ENCODE data around the gene INSIG2.
A peak's percentile ranks its signal among the peaks of the same experiment; 100 is the strongest.

Gene INSIG2

DNA sequence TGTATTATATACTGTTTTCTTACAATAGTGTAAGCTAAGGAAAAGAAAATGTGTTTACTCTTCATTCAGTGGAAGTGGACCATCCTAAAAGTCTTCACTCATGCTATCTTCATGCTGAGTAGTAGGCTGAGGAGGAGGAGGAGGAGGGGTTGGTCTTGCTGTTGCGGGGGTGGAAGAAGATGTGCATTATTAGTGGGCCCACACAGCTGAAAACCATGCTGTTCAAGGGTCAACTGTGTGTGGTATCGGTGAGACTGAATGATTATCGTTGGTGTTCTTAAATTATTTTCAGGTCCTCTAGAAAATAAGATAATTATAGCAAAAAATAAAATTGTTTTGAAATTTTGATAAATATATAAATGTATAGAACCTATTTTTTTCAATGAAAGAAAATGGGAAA lies 22.0 kb downstream of the INSIG2 start:
- Histone ChIP-seq H3K23ac (ENCODE audit: low read length) (no peak overlapping the region), H3K9ac (ENCODE audit: low read length) (no peak overlapping the region), H4K91ac (ENCODE audit: low read depth, low read length) (no peak overlapping the region), H3K4ac (ENCODE audit: low read depth, low read length) (no peak overlapping the region), H4K8ac (ENCODE audit: low read depth, low read length) (no peak overlapping the region), H2AK5ac (ENCODE audit: low read length) (no peak overlapping the region), H3K27ac (ENCODE audit: low read depth, low read length) (no peak overlapping the region), H3K4me2 (ENCODE audit: low read length) (no peak overlapping the region), H2BK12ac (ENCODE audit: low read length) (no peak overlapping the region), H3K14ac (ENCODE audit: low read length) (no peak overlapping the region), H2AFZ (ENCODE audit: insufficient read depth, low read length, poor library complexity) (no peak overlapping the region), H3K79me1 (ENCODE audit: low read length) (no peaks in the 10 kb centered on the region), H2BK5ac (ENCODE audit: low read depth, low read length, poor library complexity) (no peak overlapping the region), H3K4me1 (ENCODE audit: control insufficient read depth in 1 of 2, insufficient read depth in 2 of 2, low read length in 2 of 2) (no peaks in the 10 kb centered on the region), H3K18ac (ENCODE audit: low read length) (no peak overlapping the region), H3K27me3 (ENCODE audit: insufficient read depth, low read length) (no peaks in the 10 kb centered on the region), H3K36me3 (ENCODE audit: control insufficient read depth in 1 of 2, insufficient read depth in 2 of 2, low read length in 2 of 2) (no peaks in the 10 kb centered on the region), H3K79me2 (ENCODE audit: control insufficient read depth, insufficient read depth, low read length, poor library complexity) (no peaks in the 10 kb centered on the region), H3K4me3 (ENCODE audit: low read depth, low read length) (no peak overlapping the region), H3K9me3 (ENCODE audit: insufficient read depth, low read depth, low read length) (no peaks in the 10 kb centered on the region), H4K12ac (ENCODE audit: low read depth, low read length) (no peak overlapping the region), H2BK120ac (ENCODE audit: insufficient read depth, low read length, poor library complexity) (no peak overlapping the region)
- WGBS (ENCODE audit: extremely low coverage, insufficient coverage, insufficient read length) = no CpG with 5 or more reads among the region's 3 CpGs
- no peak for DNase-seq

DNA sequence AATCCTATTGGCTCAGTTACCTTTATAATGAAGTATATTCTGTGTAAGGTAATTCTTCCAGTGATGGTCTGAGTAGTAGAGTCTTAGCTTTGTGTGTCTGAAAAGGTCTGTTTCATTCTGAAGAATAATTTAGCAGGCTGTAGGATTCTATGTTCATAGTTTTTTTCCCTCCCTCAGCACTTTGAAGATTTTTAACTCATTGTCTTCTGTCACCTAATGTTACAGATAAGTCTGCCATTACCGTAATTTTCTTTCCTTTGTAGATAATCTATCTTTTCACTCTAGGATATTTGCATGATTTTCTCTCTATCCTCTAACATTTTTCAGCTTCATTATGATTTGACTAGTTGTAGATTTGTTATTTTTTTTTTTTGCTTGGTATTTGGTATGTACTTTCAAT lies 22.7 kb downstream of the INSIG2 start:
- Histone ChIP-seq H3K4me2 (ENCODE audit: low read length) (no peak overlapping the region), H3K14ac (ENCODE audit: low read length) (no peak overlapping the region), H2AK5ac (ENCODE audit: low read length) (no peak overlapping the region), H3K27ac (ENCODE audit: low read depth, low read length) (no peak overlapping the region), H2BK5ac (ENCODE audit: low read depth, low read length, poor library complexity) (no peak overlapping the region), H3K18ac (ENCODE audit: low read length) (no peak overlapping the region), H3K79me2 (ENCODE audit: control insufficient read depth, insufficient read depth, low read length, poor library complexity) (no peaks in the 10 kb centered on the region), H4K12ac (ENCODE audit: low read depth, low read length) (no peak overlapping the region), H3K27me3 (ENCODE audit: insufficient read depth, low read length) (no peaks in the 10 kb centered on the region), H3K23ac (ENCODE audit: low read length) (no peak overlapping the region), H2AFZ (ENCODE audit: insufficient read depth, low read length, poor library complexity) (no peak overlapping the region), H3K9me3 (ENCODE audit: insufficient read depth, low read depth, low read length) (no peaks in the 10 kb centered on the region), H3K4me1 (ENCODE audit: control insufficient read depth in 1 of 2, insufficient read depth in 2 of 2, low read length in 2 of 2) (no peaks in the 10 kb centered on the region), H3K79me1 (ENCODE audit: low read length) (no peaks in the 10 kb centered on the region), H4K91ac (ENCODE audit: low read depth, low read length) (no peak overlapping the region), H3K36me3 (ENCODE audit: control insufficient read depth in 1 of 2, insufficient read depth in 2 of 2, low read length in 2 of 2) (peaks cover 0 to under 1% of the 10 kb centered on the region in 2 experiments), H2BK120ac (ENCODE audit: insufficient read depth, low read length, poor library complexity) (no peak overlapping the region), H2BK12ac (ENCODE audit: low read length) (no peak overlapping the region), H3K4me3 (ENCODE audit: low read depth, low read length) (no peak overlapping the region), H3K4ac (ENCODE audit: low read depth, low read length) (no peak overlapping the region), H3K9ac (ENCODE audit: low read length) (no peak overlapping the region), H4K8ac (ENCODE audit: low read depth, low read length) (no peak overlapping the region)
- DNase-seq = no peak
- no CpG with 5 or more reads among the region's 1 CpG for WGBS (ENCODE audit: extremely low coverage, insufficient coverage, insufficient read length)

DNA sequence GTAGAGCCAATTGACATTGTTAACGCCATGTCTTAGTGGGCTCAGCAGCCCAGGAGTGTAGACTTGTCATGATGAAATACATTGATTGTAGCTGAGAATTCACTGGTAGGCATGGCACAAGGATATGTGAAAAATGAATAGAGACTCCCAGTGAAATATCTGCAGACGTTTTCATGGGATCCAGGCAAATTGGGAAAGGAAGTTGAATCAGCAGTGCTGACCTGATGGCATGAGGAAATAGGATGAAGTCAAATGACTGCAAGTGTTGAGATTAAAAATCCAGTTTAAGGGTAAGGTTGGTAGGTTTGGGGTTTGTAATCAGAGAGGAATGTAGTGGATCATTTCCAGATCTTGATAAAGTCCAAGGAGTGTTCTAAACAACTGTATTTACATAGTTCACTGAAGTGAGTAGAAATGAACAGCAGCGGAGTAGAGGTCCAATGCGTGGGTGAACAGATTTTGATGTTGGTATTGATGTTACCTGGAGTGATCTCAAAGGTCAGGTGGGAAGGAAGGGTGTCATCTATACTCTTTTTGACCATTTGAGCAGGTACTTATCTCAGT lies 24.6 kb downstream of the INSIG2 start:
- no peak overlapping the region for H3K4me2 ChIP-seq (ENCODE audit: low read length)
- no peaks in the 10 kb centered on the region for H3K79me1 ChIP-seq (ENCODE audit: low read length)
- H3K4me3 ChIP-seq (ENCODE audit: low read depth, low read length) = no peak overlapping the region
- H2BK120ac ChIP-seq (ENCODE audit: insufficient read depth, low read length, poor library complexity) = no peak overlapping the region
- no peak overlapping the region for H4K91ac ChIP-seq (ENCODE audit: low read depth, low read length)
- no peak overlapping the region for H3K27ac ChIP-seq (ENCODE audit: low read depth, low read length)
- H2BK12ac ChIP-seq (ENCODE audit: low read length) = no peak overlapping the region
- H4K12ac ChIP-seq (ENCODE audit: low read depth, low read length) = no peak overlapping the region
- no peak overlapping the region for H3K18ac ChIP-seq (ENCODE audit: low read length)
- no peak overlapping the region for H4K8ac ChIP-seq (ENCODE audit: low read depth, low read length)
- H3K23ac ChIP-seq (ENCODE audit: low read length) = no peak overlapping the region
- DNase-seq = peak; percentile 25 to 70
- H2BK5ac ChIP-seq (ENCODE audit: low read depth, low read length, poor library complexity) = no peak overlapping the region
- no peak overlapping the region for H2AK5ac ChIP-seq (ENCODE audit: low read length)
- H2AFZ ChIP-seq (ENCODE audit: insufficient read depth, low read length, poor library complexity) = no peak overlapping the region
- no peaks in the 10 kb centered on the region for H3K4me1 ChIP-seq (ENCODE audit: control insufficient read depth in 1 of 2, insufficient read depth in 2 of 2, low read length in 2 of 2)
- WGBS (ENCODE audit: extremely low coverage, insufficient coverage, insufficient read length) = no CpG with 5 or more reads among the region's 4 CpGs
- peaks cover 0 to 3% of the 10 kb centered on the region in 2 experiments for H3K36me3 ChIP-seq (ENCODE audit: control insufficient read depth in 1 of 2, insufficient read depth in 2 of 2, low read length in 2 of 2)
- H3K9ac ChIP-seq (ENCODE audit: low read length) = no peak overlapping the region
- no peaks in the 10 kb centered on the region for H3K79me2 ChIP-seq (ENCODE audit: control insufficient read depth, insufficient read depth, low read length, poor library complexity)
- H3K4ac ChIP-seq (ENCODE audit: low read depth, low read length) = no peak overlapping the region
- H3K27me3 ChIP-seq (ENCODE audit: insufficient read depth, low read length) = no peaks in the 10 kb centered on the region
- no peaks in the 10 kb centered on the region for H3K9me3 ChIP-seq (ENCODE audit: insufficient read depth, low read depth, low read length)
- H3K14ac ChIP-seq (ENCODE audit: low read length) = no peak overlapping the region

DNA sequence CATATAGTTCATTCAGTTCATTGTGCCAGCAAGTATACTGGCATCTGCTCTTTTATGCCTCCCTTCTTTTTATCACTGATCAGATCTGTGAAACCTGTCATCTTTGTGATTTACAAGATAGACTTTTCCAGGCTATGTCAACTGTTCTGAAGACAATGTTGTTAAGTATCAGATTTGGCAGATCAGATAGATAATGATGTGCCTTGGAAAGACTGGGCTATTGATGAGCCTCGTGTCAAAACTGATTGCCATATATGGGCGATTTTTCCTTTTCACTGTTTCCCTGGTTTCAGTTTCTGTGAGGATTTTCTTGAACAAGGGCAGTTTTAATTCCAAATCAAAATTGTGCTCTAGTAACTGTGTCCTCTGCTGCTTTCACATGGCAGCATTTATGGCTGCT lies 26.6 kb downstream of the INSIG2 start:
- Histone ChIP-seq H2AK5ac (ENCODE audit: low read length) (no peak overlapping the region), H2BK120ac (ENCODE audit: insufficient read depth, low read length, poor library complexity) (no peak overlapping the region), H3K23ac (ENCODE audit: low read length) (no peak overlapping the region), H3K4me1 (ENCODE audit: control insufficient read depth in 1 of 2, insufficient read depth in 2 of 2, low read length in 2 of 2) (no peaks in the 10 kb centered on the region), H3K4me2 (ENCODE audit: low read length) (no peak overlapping the region), H4K12ac (ENCODE audit: low read depth, low read length) (no peak overlapping the region), H4K91ac (ENCODE audit: low read depth, low read length) (no peak overlapping the region), H3K9ac (ENCODE audit: low read length) (no peak overlapping the region), H3K27ac (ENCODE audit: low read depth, low read length) (no peak overlapping the region), H3K14ac (ENCODE audit: low read length) (no peak overlapping the region), H3K79me2 (ENCODE audit: control insufficient read depth, insufficient read depth, low read length, poor library complexity) (no peaks in the 10 kb centered on the region), H3K4me3 (ENCODE audit: low read depth, low read length) (no peak overlapping the region), H2BK12ac (ENCODE audit: low read length) (no peak overlapping the region), H3K4ac (ENCODE audit: low read depth, low read length) (no peak overlapping the region), H4K8ac (ENCODE audit: low read depth, low read length) (no peak overlapping the region), H3K27me3 (ENCODE audit: insufficient read depth, low read length) (no peaks in the 10 kb centered on the region), H3K9me3 (ENCODE audit: insufficient read depth, low read depth, low read length) (no peaks in the 10 kb centered on the region), H2AFZ (ENCODE audit: insufficient read depth, low read length, poor library complexity) (no peak overlapping the region), H3K79me1 (ENCODE audit: low read length) (no peaks in the 10 kb centered on the region), H2BK5ac (ENCODE audit: low read depth, low read length, poor library complexity) (no peak overlapping the region), H3K18ac (ENCODE audit: low read length) (no peak overlapping the region), H3K36me3 (ENCODE audit: control insufficient read depth in 1 of 2, insufficient read depth in 2 of 2, low read length in 2 of 2) (peaks cover 0 to 3% of the 10 kb centered on the region in 2 experiments)
- DNase-seq = no peak
- WGBS (ENCODE audit: extremely low coverage, insufficient coverage, insufficient read length) = no CpG with 5 or more reads among the region's 2 CpGs

Data from trophoblast cell (in vitro differentiated cells and primary cell).